Measurements from ENCODE around the gene NPIPA5. TPM values are rescaled to one million over a fixed set of nuclear protein-coding genes. Genes with fewer than 3 reads are reported as not detected.
"Not testable (repeated sequence)": the region's sequence is repeated elsewhere in the genome, so short reads cannot be mapped to it uniquely, and the experiment has no call there.

Gene NPIPA5
- total RNA-seq, 1 donor from 2014 or later: 10.3 TPM

- Mint-ChIP-seq H3K36me3 (no peaks in the 10 kb centered on the region), H3K27ac (no peak overlapping the region), H3K27me3 (ENCODE audit: low read depth) (peaks cover 5% of the 10 kb centered on the region), H3K4me1 (no peaks in the 10 kb centered on the region), H3K9me3 (no peaks in the 10 kb centered on the region), H3K4me3 (no peak overlapping the region)
- TF ChIP-seq, protein P1, sequence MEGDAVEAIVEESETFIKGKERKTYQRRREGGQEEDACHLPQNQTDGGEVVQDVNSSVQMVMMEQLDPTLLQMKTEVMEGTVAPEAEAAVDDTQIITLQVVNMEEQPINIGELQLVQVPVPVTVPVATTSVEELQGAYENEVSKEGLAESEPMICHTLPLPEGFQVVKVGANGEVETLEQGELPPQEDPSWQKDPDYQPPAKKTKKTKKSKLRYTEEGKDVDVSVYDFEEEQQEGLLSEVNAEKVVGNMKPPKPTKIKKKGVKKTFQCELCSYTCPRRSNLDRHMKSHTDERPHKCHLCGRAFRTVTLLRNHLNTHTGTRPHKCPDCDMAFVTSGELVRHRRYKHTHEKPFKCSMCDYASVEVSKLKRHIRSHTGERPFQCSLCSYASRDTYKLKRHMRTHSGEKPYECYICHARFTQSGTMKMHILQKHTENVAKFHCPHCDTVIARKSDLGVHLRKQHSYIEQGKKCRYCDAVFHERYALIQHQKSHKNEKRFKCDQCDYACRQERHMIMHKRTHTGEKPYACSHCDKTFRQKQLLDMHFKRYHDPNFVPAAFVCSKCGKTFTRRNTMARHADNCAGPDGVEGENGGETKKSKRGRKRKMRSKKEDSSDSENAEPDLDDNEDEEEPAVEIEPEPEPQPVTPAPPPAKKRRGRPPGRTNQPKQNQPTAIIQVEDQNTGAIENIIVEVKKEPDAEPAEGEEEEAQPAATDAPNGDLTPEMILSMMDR (IDR thresholded peaks at IDR 0.05; ENCODE audit: unreplicated experiment): no peak
- no peak for DNase-seq (ENCODE audit: low spot score in 2 of 2, unreplicated experiment in 2 of 2)
These were observed 39.1 kb upstream of the NPIPA5 start for GRCh38 chr16:15417197-15417596.

DNA sequence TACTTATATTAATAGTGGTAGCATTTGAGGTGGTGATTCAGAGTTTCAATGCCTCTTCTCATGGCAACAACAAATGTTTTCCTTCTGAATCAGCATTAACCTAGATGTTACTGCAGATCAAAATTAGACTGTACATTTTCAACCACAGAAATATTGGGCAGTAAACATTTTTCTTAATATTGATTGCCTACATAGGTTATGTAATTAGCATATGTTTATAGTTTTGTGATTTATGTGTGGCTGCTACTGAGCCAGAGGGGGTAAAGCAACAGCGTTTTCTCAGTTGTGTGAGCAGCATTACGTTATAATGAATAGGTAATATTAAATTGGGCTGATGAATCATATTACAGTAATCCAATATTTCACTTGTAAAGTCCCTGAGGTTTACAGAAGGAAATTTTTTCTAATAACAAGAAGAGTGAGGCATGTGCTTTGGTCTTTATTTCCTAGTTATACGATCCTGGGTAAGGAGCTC lies 37.5 kb upstream of the NPIPA5 start:
- no peak overlapping the region for H3K4me3 Mint-ChIP-seq
- H3K4me1 Mint-ChIP-seq: no peaks in the 10 kb centered on the region
- no peak for DNase-seq (ENCODE audit: low spot score in 2 of 2, unreplicated experiment in 2 of 2)
- H3K27ac Mint-ChIP-seq: no peak overlapping the region
- H3K9me3 Mint-ChIP-seq: no peaks in the 10 kb centered on the region
- no peaks in the 10 kb centered on the region for H3K36me3 Mint-ChIP-seq
- H3K27me3 Mint-ChIP-seq (ENCODE audit: low read depth): peaks cover 5% of the 10 kb centered on the region
- TF ChIP-seq, protein P1 (IDR thresholded peaks at IDR 0.05; ENCODE audit: unreplicated experiment): no peak

- not testable (repeated sequence) for H3K4me3 Mint-ChIP-seq; H3K27ac Mint-ChIP-seq; H3K4me1 Mint-ChIP-seq; H3K36me3 Mint-ChIP-seq; H3K27me3 Mint-ChIP-seq (ENCODE audit: low read depth); H3K9me3 Mint-ChIP-seq; DNase-seq (ENCODE audit: low spot score in 2 of 2, unreplicated experiment in 2 of 2)
These were observed 31.4 kb upstream of the NPIPA5 start for GRCh38 chr16:15409476-15409875.

GRCh38 chr16:15407756-15408155 lies 29.7 kb upstream of the NPIPA5 start:
- H3K27me3 Mint-ChIP-seq (ENCODE audit: low read depth); H3K4me3 Mint-ChIP-seq; H3K36me3 Mint-ChIP-seq; H3K9me3 Mint-ChIP-seq; H3K27ac Mint-ChIP-seq; DNase-seq (ENCODE audit: low spot score in 2 of 2, unreplicated experiment in 2 of 2); H3K4me1 Mint-ChIP-seq: not testable (repeated sequence)

- TF ChIP-seq, protein P1 (IDR thresholded peaks at IDR 0.05; ENCODE audit: unreplicated experiment): no peak
- H3K27ac Mint-ChIP-seq: no peak overlapping the region
- H3K27me3 Mint-ChIP-seq (ENCODE audit: low read depth): no peaks in the 10 kb centered on the region
- no peaks in the 10 kb centered on the region for H3K4me1 Mint-ChIP-seq
- H3K4me3 Mint-ChIP-seq: no peak overlapping the region
- no peak for DNase-seq (ENCODE audit: low spot score in 2 of 2, unreplicated experiment in 2 of 2)
- no peaks in the 10 kb centered on the region for H3K9me3 Mint-ChIP-seq
- H3K36me3 Mint-ChIP-seq: no peaks in the 10 kb centered on the region
These were observed 26.7 kb upstream of the NPIPA5 start for GRCh38 chr16:15404792-15405191.

DNA sequence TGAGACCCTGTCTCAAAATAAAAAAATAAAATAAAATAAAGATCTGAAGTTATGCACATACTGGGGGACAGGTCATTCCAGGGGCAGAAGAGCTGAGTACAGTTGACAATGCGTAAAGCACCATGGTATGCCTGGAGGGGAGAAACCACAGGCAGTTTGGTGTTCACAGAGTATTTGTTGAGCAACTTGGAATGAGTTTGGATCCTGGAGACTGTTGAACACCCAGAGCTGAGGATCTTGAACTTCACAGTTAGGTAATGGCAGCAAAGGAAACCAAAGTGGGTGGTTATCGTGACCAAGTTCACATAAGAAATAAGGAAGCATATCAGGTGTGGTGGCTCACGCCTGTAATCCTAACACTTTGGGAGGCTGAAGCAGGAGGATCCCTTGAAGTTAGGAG lies 26.0 kb upstream of the NPIPA5 start:
- DNase-seq (ENCODE audit: low spot score in 2 of 2, unreplicated experiment in 2 of 2); H3K4me3 Mint-ChIP-seq; H3K4me1 Mint-ChIP-seq; H3K9me3 Mint-ChIP-seq; H3K27ac Mint-ChIP-seq; H3K27me3 Mint-ChIP-seq (ENCODE audit: low read depth); H3K36me3 Mint-ChIP-seq: not testable (repeated sequence)

- no peak overlapping the region for H3K27ac Mint-ChIP-seq
- TF ChIP-seq, protein P1 (IDR thresholded peaks at IDR 0.05; ENCODE audit: unreplicated experiment): no peak
- H3K36me3 Mint-ChIP-seq: no peaks in the 10 kb centered on the region
- no peaks in the 10 kb centered on the region for H3K9me3 Mint-ChIP-seq
- DNase-seq (ENCODE audit: low spot score in 2 of 2, unreplicated experiment in 2 of 2): no peak
- H3K27me3 Mint-ChIP-seq (ENCODE audit: low read depth): no peaks in the 10 kb centered on the region
- H3K4me1 Mint-ChIP-seq: no peaks in the 10 kb centered on the region
- no peak overlapping the region for H3K4me3 Mint-ChIP-seq
These were observed 25.4 kb upstream of the NPIPA5 start for GRCh38 chr16:15403392-15403995.
